ENCODE results near the gene DNM3.

DNM3 gene

DNA sequence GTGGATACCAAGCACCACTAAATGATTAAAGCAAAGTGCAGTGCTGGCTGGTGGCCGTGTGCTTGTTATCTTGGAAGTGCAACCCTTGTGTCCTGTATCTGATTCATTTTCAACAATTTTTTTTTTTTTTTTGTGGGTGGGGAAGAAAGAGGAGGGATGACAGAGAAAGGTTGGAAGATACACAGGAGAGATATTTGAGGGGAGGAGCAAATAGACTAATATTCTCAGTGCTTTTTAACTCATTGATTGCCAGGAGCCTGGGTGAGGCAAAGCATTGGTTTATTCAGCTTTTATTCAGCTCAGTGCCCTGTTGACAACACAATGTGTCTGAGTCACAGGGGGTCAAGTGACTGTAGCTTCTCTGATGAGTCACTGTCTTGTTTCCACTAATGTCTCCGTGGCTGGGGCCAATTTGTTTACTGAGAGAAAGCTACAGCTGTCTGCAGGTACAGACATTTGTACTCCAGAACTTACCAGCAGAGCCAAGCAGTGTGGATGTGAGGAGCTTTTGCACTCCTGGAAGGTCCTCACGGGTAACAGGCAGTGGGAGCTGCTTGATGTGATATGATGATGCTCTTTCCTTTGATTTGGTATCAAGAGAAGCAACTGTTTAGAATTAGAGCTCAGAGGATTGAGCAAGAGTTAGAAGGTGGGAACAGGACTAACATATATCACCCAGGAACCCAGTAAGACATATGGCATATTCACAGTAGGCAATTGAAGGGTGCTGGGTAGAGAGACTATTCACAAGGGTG is 23.6 kb upstream of the DNM3 start:
- in situ Hi-C loops (cut with MboI; ENCODE audit: low sequenced_read_pairs): no loop called here

- in situ Hi-C loops (cut with MboI; ENCODE audit: low sequenced_read_pairs): no loop called here
Measured at GRCh38 chr1:171819946-171820345, 21.4 kb upstream of the DNM3 start.

DNA sequence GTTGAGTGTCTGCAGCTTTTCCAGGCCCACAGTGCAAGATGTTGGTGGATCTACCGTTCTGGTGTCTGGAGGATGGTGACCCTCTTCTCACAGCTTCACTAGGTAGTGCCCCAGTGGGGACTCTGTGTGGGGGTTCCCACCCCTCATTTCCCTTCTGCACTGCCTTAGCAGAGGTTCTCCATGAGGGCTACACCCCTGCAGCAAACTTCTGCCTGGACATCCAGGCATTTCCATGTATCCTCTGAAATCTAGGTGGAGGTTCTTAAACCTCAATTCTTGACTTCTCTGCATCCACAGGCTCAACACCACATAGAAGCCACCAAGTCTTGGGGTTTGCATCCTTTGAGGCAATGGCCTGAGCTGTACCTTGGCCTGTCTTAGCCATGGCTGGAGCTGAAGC is 14.3 kb upstream of the DNM3 start:
- in situ Hi-C loops (cut with MboI; ENCODE audit: low sequenced_read_pairs): no loop called here

DNA sequence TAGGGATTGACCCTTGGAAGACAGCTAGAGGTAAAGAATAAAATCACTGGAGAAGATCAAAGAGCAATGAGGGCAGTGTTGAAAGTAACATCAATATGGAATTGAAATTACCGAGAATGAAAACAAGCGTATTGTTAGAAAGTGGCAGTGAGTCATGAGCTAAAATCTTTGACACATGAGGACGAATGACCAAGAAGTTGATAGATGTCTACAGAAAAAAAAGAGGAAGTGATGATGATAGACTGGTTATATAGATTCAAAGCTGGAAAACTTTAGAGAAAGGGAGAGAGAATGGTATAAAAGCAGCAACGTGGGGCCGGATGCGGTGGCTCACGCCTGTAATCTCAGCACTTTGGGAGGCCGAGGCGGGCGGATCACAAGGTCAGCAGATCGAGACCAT is 12.5 kb upstream of the DNM3 start:
- in situ Hi-C loops (cut with MboI; ENCODE audit: low sequenced_read_pairs): no loop called here

DNA sequence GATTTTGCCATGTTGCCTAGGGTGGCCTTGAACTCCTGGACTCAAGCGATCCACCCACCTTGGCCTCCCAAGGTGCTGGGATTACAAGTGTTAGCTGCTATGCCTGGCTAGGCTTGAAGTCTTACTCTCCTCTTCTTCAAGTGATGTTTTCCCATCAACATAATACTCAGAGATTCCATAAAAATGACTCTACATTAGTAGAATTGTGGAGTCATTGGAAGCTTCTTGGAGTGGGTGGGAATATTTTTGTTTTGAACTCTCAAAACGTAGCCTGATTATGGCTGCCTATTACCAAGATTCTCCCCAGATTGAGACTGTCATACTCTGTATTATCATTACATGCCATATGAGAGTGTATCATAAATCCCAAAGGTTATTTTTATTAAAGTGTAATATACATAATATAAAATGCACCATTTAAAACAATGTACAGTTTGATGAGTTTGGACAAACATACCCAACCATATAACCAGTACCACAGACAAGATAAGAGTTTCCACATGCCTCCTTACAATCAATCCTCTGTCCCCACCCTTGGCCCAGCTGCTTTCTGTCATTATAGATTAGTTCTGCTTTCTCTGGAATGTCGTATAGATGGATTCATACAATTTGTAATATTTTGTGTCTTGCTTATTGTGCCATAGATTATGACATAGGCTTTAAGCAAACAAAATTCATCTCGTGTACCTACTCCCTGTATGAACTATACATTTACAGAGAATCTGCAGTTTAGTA is 8.0 kb upstream of the DNM3 start:
- in situ Hi-C loops (cut with MboI; ENCODE audit: low sequenced_read_pairs): no loop called here

DNA sequence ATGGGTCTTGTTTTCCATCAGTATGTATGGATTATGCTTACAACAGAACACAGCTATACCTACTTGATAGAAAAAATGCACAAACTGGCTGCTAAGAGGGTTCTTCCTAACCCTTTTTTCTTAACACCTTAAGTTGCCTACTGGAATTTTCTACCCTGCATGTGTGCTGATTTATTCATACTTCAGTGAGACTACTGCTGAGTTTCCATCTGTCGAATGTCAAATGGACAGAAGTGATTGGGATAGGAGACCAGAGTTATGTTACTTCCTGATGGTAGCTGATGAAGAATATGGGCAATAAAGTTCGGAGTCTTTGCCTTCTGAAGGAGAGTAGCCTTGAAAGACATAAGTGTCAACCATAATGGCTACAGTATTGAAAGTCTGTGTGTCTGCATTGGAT is 6.5 kb upstream of the DNM3 start:
- in situ Hi-C loops (cut with MboI; ENCODE audit: low sequenced_read_pairs): no loop called here

DNA sequence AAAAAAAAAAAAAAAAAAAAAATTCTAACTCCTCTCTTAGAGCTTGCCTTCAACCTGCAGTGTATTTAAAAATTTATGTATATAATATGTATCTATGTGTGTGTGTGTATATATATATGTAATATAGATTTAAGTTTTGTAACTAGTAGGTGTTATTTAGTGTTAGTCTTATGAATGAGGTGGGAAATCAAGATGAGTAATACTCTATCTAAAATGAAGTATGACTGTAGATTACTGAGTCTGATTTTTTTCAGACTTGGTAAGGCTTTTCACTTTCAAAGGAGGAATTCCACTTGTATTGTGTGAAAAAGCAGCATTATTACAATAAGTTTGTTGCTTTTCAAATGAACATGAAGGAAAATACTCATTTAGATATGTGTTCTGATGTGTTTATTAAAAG is 5.4 kb upstream of the DNM3 start:
- in situ Hi-C loops (cut with MboI; ENCODE audit: low sequenced_read_pairs): no loop called here

DNA sequence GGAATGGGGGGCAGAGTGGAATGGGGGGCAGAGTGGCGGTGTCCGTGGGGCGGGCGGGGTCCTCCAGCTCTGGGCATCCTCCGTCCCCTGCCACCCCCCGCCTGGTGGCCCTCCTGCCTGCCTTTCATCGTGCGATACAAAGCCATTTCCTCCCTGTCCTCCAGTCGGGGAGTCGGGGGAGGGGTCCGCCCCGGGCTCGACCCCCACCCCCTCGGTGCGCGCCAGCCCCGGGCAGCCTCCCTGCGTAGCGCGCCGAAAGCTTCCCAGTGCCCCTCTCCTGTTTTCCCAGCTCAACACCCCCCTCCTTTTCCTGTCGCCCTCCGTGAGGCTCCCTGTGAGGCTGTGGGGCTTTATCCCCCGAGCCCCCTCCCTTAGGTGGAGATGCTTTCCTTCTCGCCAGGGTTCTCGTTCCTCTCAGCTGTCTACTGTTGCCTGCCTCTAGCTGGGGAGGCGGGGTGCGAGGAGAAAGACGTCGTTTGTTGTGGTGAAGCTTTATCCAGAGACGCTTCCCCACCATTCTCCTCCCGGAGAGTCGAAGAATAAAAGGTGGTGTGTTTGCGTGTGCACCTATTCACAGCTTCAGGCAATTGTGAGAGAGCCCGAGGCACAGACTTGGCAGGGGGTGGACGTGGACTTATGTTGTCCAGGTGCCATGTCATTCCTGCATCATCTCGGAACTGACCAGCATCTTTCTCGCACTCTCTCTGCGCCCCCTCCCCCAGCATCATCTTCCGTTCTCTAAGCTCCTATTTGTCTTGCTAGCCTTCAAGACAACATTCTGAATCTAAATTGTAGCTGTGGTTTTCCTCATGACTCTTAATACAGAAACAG is 848 bp downstream of the DNM3 start:
- in situ Hi-C loops (cut with MboI; ENCODE audit: low sequenced_read_pairs): no loop called here

- in situ Hi-C loops (cut with MboI; ENCODE audit: low sequenced_read_pairs): no loop called here
Measured at GRCh38 chr1:171844381-171844780, 3.1 kb downstream of the DNM3 start.

GRCh38 chr1:171845998-171846397 is 4.7 kb downstream of the DNM3 start:
- in situ Hi-C loops (cut with MboI; ENCODE audit: low sequenced_read_pairs): no loop called here

- in situ Hi-C loops (cut with MboI; ENCODE audit: low sequenced_read_pairs): no loop called here
Measured at GRCh38 chr1:171849245-171849898, 8.1 kb downstream of the DNM3 start.

- in situ Hi-C loops (cut with MboI; ENCODE audit: low sequenced_read_pairs): no loop called here
Measured at GRCh38 chr1:171850651-171851350, 9.5 kb downstream of the DNM3 start.

DNA sequence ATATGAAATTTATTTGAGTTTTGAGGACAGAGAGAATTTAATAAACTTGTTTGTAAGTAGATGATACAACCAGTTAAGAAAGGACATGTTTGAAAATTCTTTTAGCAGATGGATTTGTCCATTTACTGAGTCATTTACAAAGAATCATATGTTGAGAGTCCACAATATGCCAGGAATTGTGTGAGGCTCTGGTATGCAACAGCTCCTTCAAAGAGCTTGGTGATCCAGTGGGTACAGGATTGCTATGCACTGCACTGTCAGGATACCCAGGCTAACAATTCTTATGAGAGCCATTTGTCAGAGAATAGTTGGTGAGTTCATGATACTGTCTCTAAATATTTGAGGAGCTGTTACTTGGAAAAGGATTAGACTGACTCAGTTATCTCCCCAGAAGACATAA is 11.0 kb downstream of the DNM3 start:
- in situ Hi-C loops (cut with MboI; ENCODE audit: low sequenced_read_pairs): no loop called here

- in situ Hi-C loops (cut with MboI; ENCODE audit: low sequenced_read_pairs): no loop called here
Measured at GRCh38 chr1:171855381-171855780, 14.1 kb downstream of the DNM3 start.

DNA sequence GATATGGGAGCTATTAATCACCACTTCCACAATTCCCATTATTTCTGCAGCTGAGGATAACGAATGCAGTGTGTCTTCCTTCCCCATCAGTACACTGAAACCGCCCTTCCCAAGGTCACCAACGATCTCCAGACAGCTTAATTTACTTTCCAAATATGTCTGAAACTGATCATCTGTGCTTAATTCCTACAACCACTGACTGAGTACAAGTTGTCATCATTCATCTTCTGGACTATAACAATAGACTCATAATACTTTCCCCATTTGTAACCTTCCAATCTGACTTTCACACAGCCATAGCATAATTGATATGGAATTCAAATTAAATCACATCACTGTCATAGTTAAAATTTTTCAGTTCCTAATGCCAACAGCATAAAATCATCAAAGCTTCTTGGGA is 17.4 kb downstream of the DNM3 start:
- in situ Hi-C loops (cut with MboI; ENCODE audit: low sequenced_read_pairs): no loop called here

- in situ Hi-C loops (cut with MboI; ENCODE audit: low sequenced_read_pairs): no loop called here
Measured at GRCh38 chr1:171860696-171861095, 19.4 kb downstream of the DNM3 start.

DNA sequence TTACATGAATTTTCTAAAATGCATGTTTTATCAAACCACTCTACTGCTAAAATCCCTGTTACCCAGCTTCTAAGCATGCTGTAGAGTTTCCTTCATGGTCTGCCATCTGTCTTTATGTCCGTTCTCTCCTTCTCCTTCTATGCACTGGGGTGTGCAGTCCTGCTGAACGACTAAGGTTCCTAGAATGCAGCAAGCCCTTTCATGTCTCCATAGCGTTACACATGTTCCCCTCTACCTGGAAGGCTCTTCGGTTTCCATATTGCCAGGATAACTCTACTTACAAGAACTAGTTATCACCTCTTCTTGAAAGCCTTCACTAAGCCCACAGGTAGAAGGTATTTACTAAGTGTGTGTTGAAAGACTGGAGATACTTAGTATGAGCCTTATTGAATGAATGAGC is 22.2 kb downstream of the DNM3 start:
- in situ Hi-C loops (cut with MboI; ENCODE audit: low sequenced_read_pairs): no loop called here

DNA sequence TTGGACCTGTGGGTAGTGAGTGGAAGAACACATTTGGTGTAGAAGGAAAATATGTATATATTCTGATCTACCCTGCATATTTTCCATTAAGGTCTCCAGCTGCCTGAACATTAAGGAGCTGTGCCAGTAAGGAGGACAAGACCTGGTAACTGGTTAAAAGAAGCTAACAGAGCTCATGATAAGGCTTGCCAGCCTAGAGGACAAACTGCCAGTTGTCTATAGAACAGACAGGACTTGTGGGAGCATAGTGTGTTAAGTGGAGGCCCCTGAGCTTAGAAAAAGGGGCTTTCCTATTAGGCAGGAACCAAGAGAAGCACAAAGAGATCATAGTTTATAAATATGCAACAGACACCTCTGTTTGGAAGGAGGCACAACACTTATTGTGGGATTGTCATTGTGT is 23.0 kb downstream of the DNM3 start:
- in situ Hi-C loops (cut with MboI; ENCODE audit: low sequenced_read_pairs): no loop called here

- in situ Hi-C loops (cut with MboI; ENCODE audit: low sequenced_read_pairs): no loop called here
Measured at GRCh38 chr1:171865106-171865505, 23.8 kb downstream of the DNM3 start.

- in situ Hi-C loops (cut with MboI; ENCODE audit: low sequenced_read_pairs): no loop called here
Measured at GRCh38 chr1:171867236-171867635, 25.9 kb downstream of the DNM3 start.
